Activated T-helper 17 cell treated with anti-CD3 and anti-CD28 coated beads, Interleukin-2, amount 50 U/mL, for 72 hours (primary cell): ENCODE results near the gene MEI1. TPM values are rescaled to one million over a fixed set of nuclear protein-coding genes. Genes with fewer than 3 reads are reported as not detected.
"Not testable (repeated sequence)": the region's sequence is repeated elsewhere in the genome, so short reads cannot be mapped to it uniquely, and the experiment has no call there.

Source experiments
- ATAC-seq: fragments of 150-1000 bp; cut with Tn5 transposase; replicated peaks from 2 replicates; pipeline ENCODE4 v1.10.0; 2021; ENCODE audit warnings: mild to moderate bottlenecking, moderate library complexity
- H3K27ac Mint-ChIP-seq: one replicate; pipeline ENCODE4 v1.8.0; 2022; ENCODE audit warnings: mixed read lengths
- H3K27me3 Mint-ChIP-seq: one replicate; pipeline ENCODE4 v1.8.0; 2022; ENCODE audit warnings: mixed read lengths
- H3K36me3 Mint-ChIP-seq: one replicate; pipeline ENCODE4 v1.8.0; 2022; ENCODE audit warnings: low read depth, mild to moderate bottlenecking, mixed read lengths
- H3K4me1 Mint-ChIP-seq: one replicate; pipeline ENCODE4 v1.8.0; 2022; ENCODE audit warnings: mixed read lengths
- H3K4me3 Mint-ChIP-seq: one replicate; pipeline ENCODE4 v1.8.0; 2022; ENCODE audit warnings: mild to moderate bottlenecking, mixed read lengths
- H3K9me3 Mint-ChIP-seq: one replicate; pipeline ENCODE4 v1.8.0; 2022; ENCODE audit warnings: mixed read lengths
- total RNA-seq, 2 donors: library from RNA; stranded (reverse); gene quantifications; one replicate each; pipeline ENCODE4 v1.2.3, GENCODE V29; 2022

Gene MEI1
- total RNA-seq, 2 donors from 2014 or later = 39.8 to 40.1 TPM

- H3K4me1 Mint-ChIP-seq = peaks cover 11% of the 10 kb centered on the region
- peaks cover 27% of the 10 kb centered on the region for H3K36me3 Mint-ChIP-seq
- ATAC-seq = no peak
- H3K4me3 Mint-ChIP-seq = peak overlapping the region; percentile 91
- H3K27ac Mint-ChIP-seq = peak overlapping the region; percentile 60
- H3K27me3 Mint-ChIP-seq = no peaks in the 10 kb centered on the region
- no peaks in the 10 kb centered on the region for H3K9me3 Mint-ChIP-seq
These were observed 8.8 kb upstream of the MEI1 start for GRCh38 chr22:41690476-41690875.

DNA sequence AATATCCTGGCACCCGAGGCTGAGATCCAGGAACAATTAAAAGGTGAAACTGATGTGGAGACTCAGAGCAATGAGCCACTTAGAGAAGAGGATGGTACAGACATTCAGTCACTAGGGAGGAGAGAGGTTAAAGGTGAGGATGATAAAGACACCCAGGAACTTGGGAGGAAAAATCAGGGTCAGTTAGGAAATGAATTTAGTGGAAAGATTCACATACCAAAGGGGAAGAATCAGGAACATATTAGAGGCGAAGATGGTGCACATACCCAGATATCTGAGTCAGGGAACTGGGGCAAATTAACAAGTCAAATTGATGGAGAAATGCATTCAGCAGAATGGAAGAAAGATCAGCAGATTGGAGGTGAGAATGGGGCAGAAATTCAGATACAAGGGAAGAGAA, 4.1 kb upstream of the MEI1 start:
- Mint-ChIP-seq H3K27me3 (no peaks in the 10 kb centered on the region), H3K4me3 (no peak overlapping the region), H3K4me1 (peaks cover 17% of the 10 kb centered on the region), H3K27ac (no peak overlapping the region), H3K9me3 (no peaks in the 10 kb centered on the region), H3K36me3 (peaks cover 10% of the 10 kb centered on the region)
- ATAC-seq = no peak

DNA sequence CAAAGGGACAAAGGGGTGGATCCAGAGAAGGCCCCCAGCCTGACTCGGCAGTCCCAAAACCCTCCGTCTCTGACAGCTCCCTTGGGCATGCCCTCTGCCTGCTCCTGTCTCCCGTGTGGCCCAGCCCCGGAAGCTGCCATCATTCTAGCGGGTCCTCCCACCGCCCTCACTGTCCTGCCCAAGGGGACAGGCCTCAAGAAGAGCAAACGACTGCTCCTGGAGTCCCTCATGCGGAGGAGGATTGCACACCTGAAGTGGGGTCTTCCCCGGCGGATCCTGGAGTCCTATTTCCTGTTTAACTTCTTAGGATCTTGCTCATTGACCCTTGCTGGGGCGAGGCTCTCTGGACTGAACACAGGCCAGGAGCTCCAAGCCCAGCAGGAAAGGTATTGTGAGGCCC, 2.6 kb upstream of the MEI1 start:
- H3K9me3 Mint-ChIP-seq = no peaks in the 10 kb centered on the region
- H3K27ac Mint-ChIP-seq = no peak overlapping the region
- peaks cover 4% of the 10 kb centered on the region for H3K36me3 Mint-ChIP-seq
- H3K4me1 Mint-ChIP-seq = peaks cover 9% of the 10 kb centered on the region
- H3K27me3 Mint-ChIP-seq = no peaks in the 10 kb centered on the region
- ATAC-seq = peak; percentile 18
- H3K4me3 Mint-ChIP-seq = peak overlapping the region; percentile 49

- no peak overlapping the region for H3K27ac Mint-ChIP-seq
- H3K4me3 Mint-ChIP-seq = peak overlapping the region; percentile 49
- no peaks in the 10 kb centered on the region for H3K9me3 Mint-ChIP-seq
- H3K36me3 Mint-ChIP-seq = peaks cover 4% of the 10 kb centered on the region
- no peaks in the 10 kb centered on the region for H3K27me3 Mint-ChIP-seq
- H3K4me1 Mint-ChIP-seq = peaks cover 9% of the 10 kb centered on the region
- ATAC-seq = peak; percentile 88
These were observed 2.1 kb upstream of the MEI1 start for GRCh38 chr22:41697126-41697775.

- Mint-ChIP-seq H3K27me3 (no peaks in the 10 kb centered on the region), H3K27ac (no peak overlapping the region), H3K4me3 (no peak overlapping the region), H3K9me3 (no peaks in the 10 kb centered on the region), H3K4me1 (peaks cover 9% of the 10 kb centered on the region), H3K36me3 (peaks cover 4% of the 10 kb centered on the region)
- no peak for ATAC-seq
These were observed 733 bp downstream of the MEI1 start for GRCh38 chr22:41700108-41700364.

DNA sequence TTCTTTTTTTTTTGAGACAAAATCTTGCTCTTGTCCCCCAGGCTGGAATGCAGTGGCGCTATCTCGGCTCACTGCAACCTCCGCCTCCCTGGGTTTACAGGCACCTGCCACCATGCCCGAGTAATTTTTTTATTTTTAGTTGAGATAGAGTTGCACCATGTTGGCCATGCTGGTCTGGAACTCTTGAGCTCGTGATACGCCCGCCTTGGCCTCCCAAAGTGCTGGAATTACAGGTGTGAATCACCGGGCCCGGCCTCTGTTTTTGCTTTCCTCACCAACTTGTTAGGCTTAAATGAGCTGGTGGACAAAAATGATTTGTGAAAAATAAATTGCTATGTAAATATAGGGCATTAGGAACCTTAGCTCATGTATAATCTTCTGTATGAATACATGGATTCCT, 3.5 kb downstream of the MEI1 start:
- H3K4me3 Mint-ChIP-seq = no peak overlapping the region
- H3K27ac Mint-ChIP-seq = no peak overlapping the region
- H3K36me3 Mint-ChIP-seq = peaks cover 4% of the 10 kb centered on the region
- H3K4me1 Mint-ChIP-seq = peaks cover 4% of the 10 kb centered on the region
- no peaks in the 10 kb centered on the region for H3K9me3 Mint-ChIP-seq
- H3K27me3 Mint-ChIP-seq = no peaks in the 10 kb centered on the region
- no peak for ATAC-seq

GRCh38 chr22:41709341-41709740, 10.0 kb downstream of the MEI1 start:
- Mint-ChIP-seq H3K9me3 (no peaks in the 10 kb centered on the region), H3K27me3 (no peaks in the 10 kb centered on the region)

DNA sequence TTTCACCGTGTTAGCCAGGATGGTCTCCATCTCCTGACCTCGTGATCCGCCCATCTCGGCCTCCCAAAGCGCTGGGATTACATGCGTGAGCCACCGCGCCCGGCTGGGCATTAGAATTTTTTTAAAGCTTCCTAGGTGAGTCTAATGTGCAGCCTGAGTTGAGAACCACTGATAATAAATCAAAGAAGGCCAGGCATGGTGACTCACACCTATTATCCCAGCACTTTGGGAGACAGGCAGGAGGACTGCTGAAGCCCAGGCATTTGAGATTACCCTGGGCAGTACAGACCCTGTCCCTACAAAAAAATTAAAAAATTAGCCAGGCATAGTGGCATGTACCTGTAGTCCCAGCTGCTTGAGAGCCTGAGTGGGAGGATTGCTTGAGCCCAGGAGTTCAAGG, 13.7 kb downstream of the MEI1 start:
- no peak overlapping the region for H3K27ac Mint-ChIP-seq
- H3K4me1 Mint-ChIP-seq = no peaks in the 10 kb centered on the region
- no peaks in the 10 kb centered on the region for H3K9me3 Mint-ChIP-seq
- no peak overlapping the region for H3K4me3 Mint-ChIP-seq
- no peak for ATAC-seq
- no peaks in the 10 kb centered on the region for H3K27me3 Mint-ChIP-seq
- no peaks in the 10 kb centered on the region for H3K36me3 Mint-ChIP-seq

More at GRCh38 chr22:41709341-41709740, 10.0 kb downstream of the MEI1 start:
- ATAC-seq = no peak
- H3K4me3 Mint-ChIP-seq = no peak overlapping the region
- H3K36me3 Mint-ChIP-seq = no peaks in the 10 kb centered on the region
- H3K4me1 Mint-ChIP-seq = no peaks in the 10 kb centered on the region
- H3K27ac Mint-ChIP-seq = no peak overlapping the region

DNA sequence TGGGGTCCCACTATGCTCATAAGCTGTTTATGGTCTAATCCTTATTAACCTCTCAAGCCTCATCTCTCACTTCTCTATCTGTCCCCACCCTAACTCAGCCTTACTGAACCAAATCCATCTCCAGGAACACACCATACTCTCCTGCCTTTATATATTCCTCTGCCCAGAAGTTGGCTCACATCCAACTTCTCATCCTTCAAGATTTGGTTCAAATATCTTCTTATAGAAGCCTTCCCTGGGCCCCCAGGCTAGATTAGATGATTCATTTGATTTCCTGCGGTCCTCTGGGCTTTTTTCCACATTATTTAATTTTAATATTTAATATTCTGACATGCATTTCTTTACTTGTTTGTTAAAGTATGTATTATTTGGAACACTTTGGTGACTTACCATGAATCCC, 23.2 kb downstream of the MEI1 start:
- no peaks in the 10 kb centered on the region for H3K27me3 Mint-ChIP-seq
- H3K4me1 Mint-ChIP-seq = no peaks in the 10 kb centered on the region
- no peak overlapping the region for H3K27ac Mint-ChIP-seq
- H3K9me3 Mint-ChIP-seq = no peaks in the 10 kb centered on the region
- no peak for ATAC-seq
- H3K4me3 Mint-ChIP-seq = no peak overlapping the region
- no peaks in the 10 kb centered on the region for H3K36me3 Mint-ChIP-seq

DNA sequence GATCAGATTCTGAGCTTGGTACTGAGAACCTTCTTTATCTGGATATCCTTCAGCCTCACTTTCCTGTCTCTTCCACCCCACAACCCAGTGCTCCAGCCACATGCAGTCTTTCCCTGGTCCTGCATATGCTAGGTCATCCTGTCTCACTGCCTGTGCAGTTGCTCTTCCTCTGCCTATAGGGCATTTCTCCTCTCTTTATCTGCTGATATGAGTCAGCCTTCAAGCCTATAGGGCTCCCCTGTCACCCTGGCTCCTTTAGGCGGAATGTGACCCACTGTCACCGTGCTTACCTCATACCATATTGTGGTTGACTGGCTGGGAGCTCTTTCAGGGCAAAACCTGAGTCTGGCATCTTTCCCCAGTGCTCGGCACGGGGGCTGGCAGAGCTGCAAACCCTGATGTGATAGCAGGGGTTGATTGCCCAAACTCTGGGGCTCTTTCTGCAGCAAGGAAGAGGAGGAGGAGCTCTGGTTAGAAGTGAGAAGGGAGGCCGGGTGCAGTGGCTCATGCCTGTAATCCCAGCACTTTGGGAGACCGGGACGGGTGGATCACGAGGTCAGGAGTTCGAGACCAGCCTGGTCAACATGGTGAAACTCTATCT, 26.3 kb downstream of the MEI1 start:
- Mint-ChIP-seq H3K9me3 (no peaks in the 10 kb centered on the region), H3K4me1 (no peaks in the 10 kb centered on the region), H3K27me3 (no peaks in the 10 kb centered on the region), H3K27ac (no peak overlapping the region), H3K4me3 (no peak overlapping the region), H3K36me3 (no peaks in the 10 kb centered on the region)
- ATAC-seq = no peak

DNA sequence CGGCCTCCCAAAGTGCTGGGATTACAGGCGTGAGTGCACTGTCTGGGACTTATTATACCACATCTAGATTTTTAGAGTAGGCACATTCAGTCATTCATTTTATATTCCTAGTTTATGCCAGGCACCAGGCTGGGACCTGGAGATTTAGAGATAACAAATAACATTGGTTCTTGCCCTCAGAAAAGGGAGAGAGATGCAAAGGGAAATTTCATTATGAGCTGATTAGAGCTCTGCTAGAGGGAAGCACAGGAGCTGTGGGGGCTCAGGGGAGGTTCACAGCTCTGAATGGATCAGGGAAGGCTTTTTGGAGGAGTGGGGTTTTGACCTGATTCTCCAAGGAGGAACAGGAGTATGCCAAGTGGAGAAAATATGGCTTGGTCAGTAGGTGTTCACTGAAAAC, 32.3 kb downstream of the MEI1 start:
- Mint-ChIP-seq H3K27ac (no peak overlapping the region), H3K4me1 (no peaks in the 10 kb centered on the region), H3K9me3 (no peaks in the 10 kb centered on the region), H3K4me3 (no peak overlapping the region), H3K36me3 (no peaks in the 10 kb centered on the region), H3K27me3 (no peaks in the 10 kb centered on the region)
- no peak for ATAC-seq

- ATAC-seq = no peak
- Mint-ChIP-seq H3K36me3 (no peaks in the 10 kb centered on the region), H3K27me3 (no peaks in the 10 kb centered on the region), H3K4me3 (no peak overlapping the region), H3K27ac (no peak overlapping the region), H3K4me1 (no peaks in the 10 kb centered on the region), H3K9me3 (no peaks in the 10 kb centered on the region)
These were observed 32.9 kb downstream of the MEI1 start for GRCh38 chr22:41732096-41732772.

DNA sequence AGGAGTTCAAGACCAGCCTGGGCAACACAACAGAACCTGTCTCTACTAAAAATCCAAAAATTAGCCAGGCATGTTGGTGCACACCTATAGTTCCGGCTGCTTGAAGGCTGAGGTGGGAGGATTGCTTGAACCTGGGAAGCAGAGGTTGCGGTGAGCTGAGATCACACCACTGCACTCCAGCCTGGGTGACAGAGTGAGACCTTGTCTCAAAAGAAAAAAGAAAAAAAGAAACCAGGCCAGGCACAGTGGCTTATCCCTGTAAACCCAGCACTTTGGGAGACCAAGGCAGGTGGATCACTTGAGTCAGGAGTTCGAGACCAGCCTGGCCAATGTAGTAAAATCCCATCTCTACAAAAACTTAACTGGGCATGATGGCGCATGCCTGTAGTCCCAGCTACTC, 33.9 kb downstream of the MEI1 start:
- ATAC-seq, H3K9me3 Mint-ChIP-seq, H3K4me3 Mint-ChIP-seq, H3K4me1 Mint-ChIP-seq, H3K27me3 Mint-ChIP-seq, H3K27ac Mint-ChIP-seq, H3K36me3 Mint-ChIP-seq: not testable (repeated sequence)

- Mint-ChIP-seq H3K36me3 (no peaks in the 10 kb centered on the region), H3K4me1 (no peaks in the 10 kb centered on the region)
These were observed 40.3 kb downstream of the MEI1 start for GRCh38 chr22:41739576-41739975.

GRCh38 chr22:41742918-41743317, 43.6 kb downstream of the MEI1 start:
- Mint-ChIP-seq H3K27ac (no peak overlapping the region), H3K4me3 (no peak overlapping the region), H3K27me3 (no peaks in the 10 kb centered on the region), H3K36me3 (no peaks in the 10 kb centered on the region), H3K9me3 (no peaks in the 10 kb centered on the region), H3K4me1 (peaks cover 6% of the 10 kb centered on the region)
- ATAC-seq = no peak

More at GRCh38 chr22:41739576-41739975, 40.3 kb downstream of the MEI1 start:
- no peaks in the 10 kb centered on the region for H3K27me3 Mint-ChIP-seq
- no peak for ATAC-seq
- H3K4me3 Mint-ChIP-seq = no peak overlapping the region
- H3K27ac Mint-ChIP-seq = no peak overlapping the region
- H3K9me3 Mint-ChIP-seq = no peaks in the 10 kb centered on the region
